VCaP (cell line): ENCODE results near the gene RALGAPA2.

Experiments used
- H3K27ac ChIP-seq: fragments of 450-650 bp; 2 replicates; pipeline ENCODE4 v1.5.1; 2017
- TF ChIP-seq, protein P1 (sequence below): fragments of 450-650 bp; conservative IDR thresholded peaks from 2 replicates; pipeline ENCODE4 v1.5.1; 2017; ENCODE audit warnings: mild to moderate bottlenecking, moderate library complexity

The RALGAPA2 gene

DNA sequence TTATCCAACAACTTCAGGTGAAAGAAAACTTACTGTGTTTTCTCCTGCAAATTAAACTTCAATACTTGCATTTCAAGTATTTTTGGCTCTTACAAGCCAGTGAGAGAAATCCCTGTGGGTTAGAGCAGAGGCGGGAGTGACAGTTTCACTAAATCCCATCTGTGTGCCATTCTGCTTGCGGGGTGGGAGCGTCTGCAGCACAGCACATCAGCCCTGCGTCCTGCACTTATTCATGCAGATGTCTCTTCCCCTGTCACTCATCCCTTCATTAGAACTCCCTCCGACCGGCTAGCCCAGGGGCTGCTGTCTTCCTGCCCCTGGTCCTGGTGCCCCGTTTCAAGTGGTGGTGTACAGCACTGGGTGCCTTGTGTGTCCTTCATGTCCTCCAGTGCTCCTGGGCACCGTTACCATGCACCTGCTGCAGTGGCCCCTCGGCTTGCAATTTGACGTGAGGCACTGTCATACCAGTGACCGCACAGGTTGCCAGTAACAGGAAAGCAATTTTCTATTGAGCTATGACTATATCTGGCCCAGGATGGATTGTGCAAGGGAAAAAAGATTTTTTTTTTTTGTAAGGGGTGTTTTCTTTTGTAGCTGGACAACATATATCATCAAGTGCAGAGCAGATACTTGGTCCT lies 285.1 kb downstream of the RALGAPA2 start:
- no peak overlapping the region for H3K27ac ChIP-seq
- TF ChIP-seq, protein P1, sequence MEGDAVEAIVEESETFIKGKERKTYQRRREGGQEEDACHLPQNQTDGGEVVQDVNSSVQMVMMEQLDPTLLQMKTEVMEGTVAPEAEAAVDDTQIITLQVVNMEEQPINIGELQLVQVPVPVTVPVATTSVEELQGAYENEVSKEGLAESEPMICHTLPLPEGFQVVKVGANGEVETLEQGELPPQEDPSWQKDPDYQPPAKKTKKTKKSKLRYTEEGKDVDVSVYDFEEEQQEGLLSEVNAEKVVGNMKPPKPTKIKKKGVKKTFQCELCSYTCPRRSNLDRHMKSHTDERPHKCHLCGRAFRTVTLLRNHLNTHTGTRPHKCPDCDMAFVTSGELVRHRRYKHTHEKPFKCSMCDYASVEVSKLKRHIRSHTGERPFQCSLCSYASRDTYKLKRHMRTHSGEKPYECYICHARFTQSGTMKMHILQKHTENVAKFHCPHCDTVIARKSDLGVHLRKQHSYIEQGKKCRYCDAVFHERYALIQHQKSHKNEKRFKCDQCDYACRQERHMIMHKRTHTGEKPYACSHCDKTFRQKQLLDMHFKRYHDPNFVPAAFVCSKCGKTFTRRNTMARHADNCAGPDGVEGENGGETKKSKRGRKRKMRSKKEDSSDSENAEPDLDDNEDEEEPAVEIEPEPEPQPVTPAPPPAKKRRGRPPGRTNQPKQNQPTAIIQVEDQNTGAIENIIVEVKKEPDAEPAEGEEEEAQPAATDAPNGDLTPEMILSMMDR: no peak

DNA sequence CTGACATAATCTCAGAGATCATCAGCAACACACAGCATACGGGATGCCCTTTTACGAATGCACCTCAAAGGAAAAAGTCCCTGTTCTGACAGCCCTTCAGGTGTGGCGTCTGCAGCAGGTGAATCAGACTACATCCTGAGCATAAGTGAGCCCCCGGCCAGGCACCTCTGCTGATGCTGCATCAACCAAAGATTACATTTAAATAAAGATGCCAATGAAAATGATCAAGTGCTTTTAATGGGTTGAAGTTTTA lies 285.9 kb downstream of the RALGAPA2 start:
- H3K27ac ChIP-seq: no peak overlapping the region
- TF ChIP-seq, protein P1: no peak

DNA sequence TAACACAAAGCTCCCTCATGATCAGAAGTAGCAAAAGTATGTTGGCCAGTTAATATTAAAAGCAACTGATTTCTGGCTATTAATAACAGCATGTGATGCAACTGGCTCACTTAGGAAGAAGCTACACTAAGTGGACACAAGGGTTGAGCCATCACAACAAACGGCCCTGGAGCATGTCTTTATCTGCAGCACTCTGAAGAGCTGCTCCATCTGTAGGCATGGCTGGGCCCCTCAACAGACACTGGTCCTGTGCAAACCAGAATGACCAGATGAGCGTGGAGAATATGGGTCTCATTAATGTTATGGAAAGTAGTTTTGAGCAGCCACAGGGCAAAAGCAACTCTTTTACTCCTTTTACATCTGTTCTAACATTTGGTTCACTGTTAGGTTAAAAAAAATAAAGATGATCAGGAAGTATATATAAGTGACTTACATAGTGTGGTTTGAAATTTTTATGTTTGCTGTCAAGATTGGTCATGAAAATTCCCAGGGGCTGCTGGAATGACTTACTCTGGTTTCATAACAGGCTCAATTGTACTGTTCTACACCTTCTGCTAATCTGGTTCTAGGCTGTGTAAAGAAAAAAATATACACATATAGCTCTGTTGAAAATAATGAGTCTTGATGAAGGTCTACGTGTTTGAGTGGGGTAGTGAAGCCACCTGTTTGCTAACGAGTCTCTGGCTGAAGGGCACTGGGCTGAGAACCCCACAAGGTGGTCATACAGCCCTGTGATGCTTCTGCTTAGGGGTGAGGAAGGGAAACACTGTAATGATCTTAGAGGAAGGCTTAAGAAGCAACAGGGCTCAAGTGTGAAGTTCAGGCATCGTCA lies 286.4 kb downstream of the RALGAPA2 start:
- no peak overlapping the region for H3K27ac ChIP-seq
- TF ChIP-seq, protein P1: no peak

DNA sequence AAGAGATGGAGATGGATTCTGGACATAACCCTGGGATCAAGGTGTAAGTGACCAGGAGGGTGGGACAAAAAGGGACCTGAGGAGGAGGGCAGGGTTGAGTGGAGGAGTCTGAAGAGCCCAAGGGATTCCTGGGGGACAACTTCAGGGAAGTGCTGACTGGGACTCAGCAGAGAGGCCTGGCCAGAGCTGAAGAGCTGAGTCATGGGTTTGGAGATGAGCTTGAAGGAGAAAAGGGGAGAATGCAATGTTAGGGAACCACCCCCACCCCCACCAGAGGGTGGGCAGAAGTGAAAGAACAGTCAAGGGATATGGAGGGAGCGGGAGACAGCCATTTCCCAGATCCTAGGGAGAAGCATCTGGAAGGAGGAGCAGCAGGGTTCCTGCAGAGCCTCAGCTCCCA lies 289.3 kb downstream of the RALGAPA2 start:
- TF ChIP-seq, protein P1: no peak
- no peak overlapping the region for H3K27ac ChIP-seq

DNA sequence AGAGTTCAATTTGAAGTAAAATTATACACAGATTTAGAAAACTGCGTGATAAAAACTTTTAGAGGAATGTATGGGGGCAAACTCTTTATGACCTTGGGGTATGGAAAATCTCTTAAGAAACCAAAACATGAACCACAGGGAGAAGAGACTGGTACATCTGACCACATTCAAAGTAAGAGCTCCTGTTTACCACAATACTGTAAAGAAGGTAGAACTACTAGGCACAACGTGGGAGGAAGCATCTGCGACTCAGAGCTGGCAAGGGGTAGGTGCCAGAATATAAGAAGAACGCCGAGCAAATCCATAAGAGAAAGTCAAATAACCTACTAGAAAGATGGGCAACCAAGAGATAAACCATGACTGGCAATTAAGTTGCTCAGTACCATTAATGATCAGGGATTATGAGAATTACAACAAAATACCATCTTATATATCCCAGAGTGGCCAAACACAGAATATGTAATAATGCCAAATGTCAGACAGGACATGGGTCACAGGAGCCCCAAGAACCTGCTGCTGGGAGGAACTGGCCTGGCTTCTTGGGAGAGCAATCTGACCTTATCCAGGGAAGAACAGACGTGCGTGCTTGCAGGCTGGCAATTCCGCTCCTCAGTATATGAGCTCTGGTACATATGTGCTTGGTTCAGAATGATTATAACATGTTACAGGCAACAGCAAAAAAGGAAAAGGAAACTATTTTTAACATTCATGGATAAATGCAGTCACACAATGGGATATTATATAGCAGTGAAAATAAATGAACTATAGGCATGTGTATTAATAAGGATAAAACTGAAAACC lies 294.4 kb downstream of the RALGAPA2 start:
- TF ChIP-seq, protein P1: no peak
- H3K27ac ChIP-seq: no peak overlapping the region

DNA sequence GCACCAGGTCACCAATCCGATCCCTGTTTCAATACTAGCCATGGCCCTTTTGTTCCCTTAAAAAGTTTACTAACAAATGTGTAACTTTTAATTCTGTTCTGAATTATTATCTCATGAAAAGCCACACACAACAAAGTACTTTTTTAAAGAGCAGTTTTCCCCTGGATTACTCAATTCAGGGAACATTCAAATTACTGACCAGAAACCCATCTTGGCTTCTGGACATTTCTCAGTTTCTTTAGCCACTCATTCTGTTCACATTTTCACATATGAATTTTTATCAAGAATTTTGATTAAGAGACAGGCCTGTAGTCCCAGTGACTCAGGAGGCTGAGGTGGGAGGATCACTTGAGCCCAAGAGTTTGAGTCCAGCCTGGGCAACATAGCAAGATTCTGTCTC lies 297.1 kb downstream of the RALGAPA2 start:
- TF ChIP-seq, protein P1: no peak

DNA sequence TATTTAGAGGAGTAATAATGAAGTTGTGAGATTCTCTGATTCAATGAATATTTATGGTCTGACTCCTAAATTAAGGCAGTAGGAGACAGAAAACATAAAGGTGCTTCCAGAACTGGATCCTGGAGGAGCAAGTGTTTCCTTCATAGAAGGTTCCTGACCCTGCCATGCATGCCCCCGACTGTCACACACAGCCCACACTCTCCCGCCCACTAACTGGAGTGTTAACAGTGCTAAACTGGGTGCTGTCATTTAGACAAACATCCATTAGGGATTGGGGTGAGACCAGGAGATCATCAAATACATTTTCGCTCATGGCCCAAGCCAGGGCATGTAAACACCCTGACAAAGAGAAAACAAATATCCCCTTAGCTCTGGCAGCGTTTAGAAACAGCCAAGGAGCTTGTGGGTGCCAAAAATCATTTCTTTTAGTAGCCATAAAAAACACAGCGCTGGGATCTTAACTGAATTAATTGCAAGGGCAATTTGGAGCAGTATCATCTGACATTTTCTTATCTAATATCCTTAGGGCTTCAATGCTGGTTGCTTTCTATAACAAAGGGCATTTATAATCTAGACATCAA lies 297.7 kb downstream of the RALGAPA2 start:
- TF ChIP-seq, protein P1: no peak

More for the DNA sequence above, 297.1 kb downstream of the RALGAPA2 start:
- no peak overlapping the region for H3K27ac ChIP-seq

More for the DNA sequence above, 297.7 kb downstream of the RALGAPA2 start:
- no peak overlapping the region for H3K27ac ChIP-seq
